Measurements from ENCODE around the gene CSNK2B. TPM values are rescaled to one million over a fixed set of nuclear protein-coding genes. Genes with fewer than 3 reads are reported as not detected.

CSNK2B gene
- total and polyA plus RNA-seq, 10 of the 15 experiments (the other 5 are each of a cell fraction or from before 2014, with no cell fraction given): 56.3 to 405 (median 286) TPM

DNA sequence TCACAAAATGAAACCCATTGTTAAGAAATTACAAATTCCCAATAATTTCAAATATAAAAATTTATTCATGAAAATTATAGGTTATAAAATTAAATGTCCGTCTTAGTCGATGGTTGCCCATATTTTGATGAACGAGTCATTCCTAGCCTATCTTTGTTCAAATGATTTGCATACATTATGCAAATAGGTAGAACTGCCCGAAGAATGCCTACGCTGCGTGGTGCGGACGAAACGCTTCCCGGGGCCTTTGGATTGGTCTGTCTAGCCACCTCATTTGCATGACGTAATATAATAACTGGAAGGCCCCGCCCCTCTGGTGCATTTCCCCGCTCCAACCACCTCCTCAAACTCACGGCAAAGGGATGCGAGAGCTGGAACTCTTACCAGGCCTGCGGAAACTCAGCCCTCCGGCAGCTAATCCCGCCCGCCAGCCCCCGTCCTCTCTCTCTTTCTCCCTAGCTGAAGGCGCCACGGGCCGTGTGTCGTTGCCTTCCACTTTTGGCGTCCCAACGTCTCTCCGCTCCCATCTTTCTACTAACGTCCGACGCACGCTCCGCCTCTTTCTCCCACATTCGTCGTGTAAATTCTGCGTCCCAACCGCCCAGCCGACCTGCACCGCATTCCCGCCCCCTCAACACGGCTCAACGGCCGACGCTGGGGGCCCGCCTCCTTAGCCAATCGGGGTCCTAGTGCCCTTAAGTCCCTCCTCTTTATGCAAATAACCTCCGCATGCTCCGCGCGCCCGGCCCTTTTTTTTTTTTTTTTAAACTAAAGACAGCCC lies 45.9 kb upstream of the CSNK2B start (continued):
- TF ChIP-seq CEBPZ (IDR thresholded peaks at IDR 0.05; ENCODE audit: low read depth, low read length): no peak
- peak; percentile 99 for TF ChIP-seq POU2F2 (IDR thresholded peaks at IDR 0.05; ENCODE audit: borderline replicate concordance, low read depth, low read length)
- no peak; the same call in 1 of the 2 replicates for TF ChIP-seq FOXK2 (IDR thresholded peaks at IDR 0.05)
- TF ChIP-seq BHLHE40 (IDR thresholded peaks at IDR 0.05; ENCODE audit: borderline replicate concordance in 1 of 2, low read depth in 2 of 2, low read length in 1 of 2): peak; percentile 64 to 66; a peak in 2 of 4 replicates
- peak; percentile 11 for TF ChIP-seq GATAD2B (conservative IDR thresholded peaks at IDR 0.05; ENCODE audit: low read depth)
- TF ChIP-seq EP300 (IDR thresholded peaks at IDR 0.05; ENCODE audit: borderline replicate concordance in 1 of 2, control insufficient read depth in 1 of 2, low read depth in 2 of 2, low read length in 2 of 2): peak in 1 of 2 experiments; percentile 35; a peak in 1 of 4 replicates
- TF ChIP-seq CEBPB (IDR thresholded peaks at IDR 0.05; ENCODE audit: borderline replicate concordance in 1 of 2, low read depth in 2 of 2, low read length in 2 of 2): no peak
- peak; percentile 51 for TF ChIP-seq HDAC6 (IDR thresholded peaks at IDR 0.05; ENCODE audit: unreplicated experiment)
- TF ChIP-seq MEF2B (IDR thresholded peaks at IDR 0.05; ENCODE audit: partially characterized antibody, poor library complexity, severe bottlenecking): no peak
- TF ChIP-seq SMC3 (IDR thresholded peaks at IDR 0.05; ENCODE audit: borderline replicate concordance, low read length): no peak
- TF ChIP-seq, protein P1, sequence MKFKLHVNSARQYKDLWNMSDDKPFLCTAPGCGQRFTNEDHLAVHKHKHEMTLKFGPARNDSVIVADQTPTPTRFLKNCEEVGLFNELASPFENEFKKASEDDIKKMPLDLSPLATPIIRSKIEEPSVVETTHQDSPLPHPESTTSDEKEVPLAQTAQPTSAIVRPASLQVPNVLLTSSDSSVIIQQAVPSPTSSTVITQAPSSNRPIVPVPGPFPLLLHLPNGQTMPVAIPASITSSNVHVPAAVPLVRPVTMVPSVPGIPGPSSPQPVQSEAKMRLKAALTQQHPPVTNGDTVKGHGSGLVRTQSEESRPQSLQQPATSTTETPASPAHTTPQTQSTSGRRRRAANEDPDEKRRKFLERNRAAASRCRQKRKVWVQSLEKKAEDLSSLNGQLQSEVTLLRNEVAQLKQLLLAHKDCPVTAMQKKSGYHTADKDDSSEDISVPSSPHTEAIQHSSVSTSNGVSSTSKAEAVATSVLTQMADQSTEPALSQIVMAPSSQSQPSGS (IDR thresholded peaks at IDR 0.05; ENCODE audit: low read length): no peak
- TF ChIP-seq SKIL (IDR thresholded peaks at IDR 0.05; ENCODE audit: low read depth, poor library complexity, severe bottlenecking): peak; percentile 66
- TF ChIP-seq NFYA (IDR thresholded peaks at IDR 0.05; ENCODE audit: borderline replicate concordance, low read depth, low read length): no peak
- no peak for TF ChIP-seq SUPT20H (IDR thresholded peaks at IDR 0.05; ENCODE audit: borderline replicate concordance, control insufficient read depth, low read depth, low read length)
- TF ChIP-seq CHD4 (IDR thresholded peaks at IDR 0.05): no peak
- TF ChIP-seq JUND (IDR thresholded peaks at IDR 0.05; ENCODE audit: low read depth, low read length): peak; percentile 37; the same call in 1 of the 2 replicates
- peak; percentile 79; the same call in 1 of the 2 replicates for TF ChIP-seq TAF1 (IDR thresholded peaks at IDR 0.05; ENCODE audit: borderline replicate concordance, low read depth, low read length)
- TF ChIP-seq NR2F1 (conservative IDR thresholded peaks at IDR 0.05): no peak
- 0 out of 2 replicates have a peak, but pooled peaks have one; percentile 16 for TF ChIP-seq CBX5 (IDR thresholded peaks at IDR 0.05; ENCODE audit: low read depth)
- TF ChIP-seq RUNX3 (IDR thresholded peaks at IDR 0.05; ENCODE audit: low read length): peak; percentile 57
- no peak for TF ChIP-seq KDM1A (IDR thresholded peaks at IDR 0.05; ENCODE audit: borderline replicate concordance)
- TF ChIP-seq POLR2AphosphoS2 (IDR thresholded peaks at IDR 0.05; ENCODE audit: low read depth, low read length): peak; percentile 69
